Progenitor cell of endocrine pancreas (in vitro differentiated cells): ENCODE data around the gene CENPA. TPM values are rescaled to one million over a fixed set of nuclear protein-coding genes. Genes with fewer than 3 reads are reported as not detected.

ENCODE experiments used
- DNase-seq: peaks from one replicate; pipeline ENCODE4 v3.0.0; 2021; ENCODE audit warnings: low spot score; ENCODE audit not compliant: unreplicated experiment
- H3K27ac Mint-ChIP-seq: 2 replicates; pipeline ENCODE4 v1.8.0; 2021; ENCODE audit warnings: mild to moderate bottlenecking, moderate library complexity, mixed read lengths
- H3K27me3 Mint-ChIP-seq: 2 replicates; pipeline ENCODE4 v1.8.0; 2021; ENCODE audit warnings: mixed read lengths
- H3K36me3 Mint-ChIP-seq: 2 replicates; pipeline ENCODE4 v1.8.0; 2022; ENCODE audit warnings: mixed read lengths; ENCODE audit not compliant: insufficient read depth
- H3K4me1 Mint-ChIP-seq: 2 replicates; pipeline ENCODE4 v1.8.0; 2021; ENCODE audit warnings: low read depth, mixed read lengths
- H3K4me3 Mint-ChIP-seq: 2 replicates; pipeline ENCODE4 v1.8.0; 2021; ENCODE audit warnings: low read depth, mild to moderate bottlenecking, moderate library complexity, mixed read lengths
- H3K9me3 Mint-ChIP-seq: 2 replicates; pipeline ENCODE4 v1.8.0; 2021; ENCODE audit warnings: low read depth, mixed read lengths
- CTCF ChIP-seq: fragments of 200-600 bp; sonication (generic); IDR thresholded peaks from one replicate; pipeline ENCODE4 v1.5.0; 2021; ENCODE audit warnings: antibody characterized with exemption, mild to moderate bottlenecking; ENCODE audit not compliant: unreplicated experiment
- total RNA-seq: library from RNA; stranded (reverse); gene quantifications from 2 replicates; pipeline ENCODE4 v1.2.1, GENCODE V29; 2021

Gene CENPA
- total RNA-seq, 1 donor from 2014 or later: 10.7 TPM

GRCh38 chr2:26816893-26817292, 31.0 kb downstream of the CENPA start:
- peaks cover 4% of the 10 kb centered on the region for H3K9me3 Mint-ChIP-seq
- H3K27ac Mint-ChIP-seq: no peak overlapping the region
- TF ChIP-seq CTCF: no peak
- H3K36me3 Mint-ChIP-seq: no peaks in the 10 kb centered on the region
- no peak for DNase-seq
- peaks cover 23% of the 10 kb centered on the region for H3K27me3 Mint-ChIP-seq
- H3K4me1 Mint-ChIP-seq: no peaks in the 10 kb centered on the region
- H3K4me3 Mint-ChIP-seq: no peak overlapping the region

DNA sequence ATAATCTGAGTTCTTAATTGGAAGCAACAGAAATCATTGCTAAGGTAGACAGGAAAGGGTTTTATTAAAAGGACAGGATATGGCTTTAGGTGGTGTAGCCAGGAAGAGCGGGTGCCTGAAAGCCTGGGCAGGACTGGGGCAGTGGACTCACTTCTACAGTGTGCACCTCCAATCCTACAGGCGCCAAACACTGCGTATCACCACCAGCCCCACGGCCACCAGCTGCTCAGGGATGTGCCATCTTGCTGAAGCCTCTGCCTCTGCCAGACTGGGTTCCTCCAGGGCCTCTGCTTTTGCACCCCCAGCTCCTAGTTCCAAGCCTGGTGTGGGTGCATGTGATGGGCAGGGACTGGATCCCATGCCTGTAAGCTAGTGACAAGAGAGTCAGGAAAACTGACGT, 32.4 kb downstream of the CENPA start:
- peaks cover 23% of the 10 kb centered on the region for H3K27me3 Mint-ChIP-seq
- DNase-seq: no peak

GRCh38 chr2:26818972-26819371, 33.1 kb downstream of the CENPA start:
- Mint-ChIP-seq H3K27ac (no peak overlapping the region), H3K4me3 (no peak overlapping the region), H3K27me3 (peaks cover 19% of the 10 kb centered on the region), H3K4me1 (no peaks in the 10 kb centered on the region), H3K9me3 (peaks cover 4% of the 10 kb centered on the region), H3K36me3 (no peaks in the 10 kb centered on the region)
- no peak for DNase-seq
- TF ChIP-seq CTCF: no peak

More for the DNA sequence above, 32.4 kb downstream of the CENPA start:
- TF ChIP-seq CTCF: no peak
- Mint-ChIP-seq H3K36me3 (no peaks in the 10 kb centered on the region), H3K9me3 (peaks cover 4% of the 10 kb centered on the region), H3K27ac (no peak overlapping the region), H3K4me1 (no peaks in the 10 kb centered on the region), H3K4me3 (no peak overlapping the region)

GRCh38 chr2:26820932-26821331, 35.1 kb downstream of the CENPA start:
- Mint-ChIP-seq H3K27me3 (peaks cover 19% of the 10 kb centered on the region), H3K4me1 (no peaks in the 10 kb centered on the region), H3K9me3 (no peaks in the 10 kb centered on the region), H3K4me3 (no peak overlapping the region), H3K36me3 (no peaks in the 10 kb centered on the region), H3K27ac (no peak overlapping the region)
- no peak for DNase-seq
- no peak for TF ChIP-seq CTCF

DNA sequence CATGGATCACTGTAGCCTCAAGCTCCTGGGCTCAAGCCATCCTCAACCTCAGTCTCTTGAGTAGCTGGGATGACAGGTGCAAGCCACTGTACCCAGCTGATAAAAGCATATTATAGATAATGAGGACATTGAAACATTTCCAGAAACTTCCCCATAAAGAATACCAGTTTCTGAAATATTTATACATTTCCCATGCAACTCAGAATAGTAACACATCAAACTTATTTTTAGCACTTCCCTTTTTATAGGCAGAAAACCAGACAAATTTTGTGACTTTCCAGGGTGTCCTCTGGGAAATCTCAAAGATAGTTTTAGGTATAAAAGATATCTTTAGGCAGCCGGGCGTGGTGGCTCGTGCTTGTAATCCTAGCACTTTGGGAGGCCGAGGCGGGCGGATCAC, 37.0 kb downstream of the CENPA start:
- no peak overlapping the region for H3K4me3 Mint-ChIP-seq
- H3K4me1 Mint-ChIP-seq: no peaks in the 10 kb centered on the region
- DNase-seq: no peak
- no peak for TF ChIP-seq CTCF
- peaks cover 16% of the 10 kb centered on the region for H3K27me3 Mint-ChIP-seq
- no peak overlapping the region for H3K27ac Mint-ChIP-seq
- H3K9me3 Mint-ChIP-seq: no peaks in the 10 kb centered on the region
- no peaks in the 10 kb centered on the region for H3K36me3 Mint-ChIP-seq
